ENCODE results near the gene ITPR2.

DNA sequence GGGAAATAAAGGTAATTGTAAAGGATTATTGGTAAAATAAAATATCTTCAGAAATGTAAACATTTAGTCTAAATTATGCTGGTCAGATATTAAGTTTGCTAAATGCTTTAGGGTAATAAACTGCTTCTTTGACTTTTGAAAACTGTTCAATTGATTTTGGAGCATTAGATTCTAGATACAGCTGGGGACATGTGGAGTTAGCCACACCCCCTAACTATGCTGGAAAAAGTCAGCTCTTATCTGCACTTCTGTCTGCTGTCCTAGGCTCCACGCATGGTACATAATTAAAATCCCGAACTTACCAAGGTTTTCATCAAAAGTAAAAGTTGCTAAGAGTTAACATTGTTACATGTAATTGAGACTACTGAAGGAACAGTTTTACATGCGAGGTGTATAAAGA, 78.8 kb downstream of the ITPR2 start:
- no peak for TF ChIP-seq POLR2A (IDR thresholded peaks at IDR 0.05; ENCODE audit: low read depth, low read length)
- no peak for TF ChIP-seq TAF1 (IDR thresholded peaks at IDR 0.05; ENCODE audit: low read depth, low read length)
- TF ChIP-seq POLR2AphosphoS5 (IDR thresholded peaks at IDR 0.05; ENCODE audit: low read depth, low read length), result no peak
- no peak for TF ChIP-seq SPI1 (IDR thresholded peaks at IDR 0.05; ENCODE audit: low read depth, low read length)
- TF ChIP-seq PAX5 (IDR thresholded peaks at IDR 0.05; ENCODE audit: insufficient read depth, low read length, severe bottlenecking), result no peak

Data from GM12891 (cell line).